Thoracic aorta (tissue), 2 donors: ENCODE measurements around the gene ATXN1. TPM values are rescaled to one million over a fixed set of nuclear protein-coding genes. Genes with fewer than 3 reads are reported as not detected.
"Not testable (repeated sequence)": the region's sequence is repeated elsewhere in the genome, so short reads cannot be mapped to it uniquely, and the experiment has no call there.

ENCODE experiments used
- ATAC-seq: fragments of 150-250 bp; one replicate; pipeline ENCODE4 v1.8.0; 2017; ENCODE audit warnings: low read depth; ENCODE audit not compliant: insufficient number of reproducible peaks, low FRiP score
- DNase-seq: peaks from one replicate; pipeline ENCODE4 v3.0.0-alpha.2; 2020; ENCODE audit warnings: low spot score
- H3K27ac ChIP-seq, 2 donors: fragments of 200-600 bp; sonication (generic); 1 replicate in 1 of 2; 2 replicates in 1 of 2; pipeline ENCODE4 v1.5.1; 2016; ENCODE audit warnings: mild to moderate bottlenecking in 2 of 2, moderate library complexity in 2 of 2
- H3K27me3 ChIP-seq: fragments of 200-600 bp; sonication (generic); replicated peaks from 2 replicates; pipeline ENCODE4 v1.6.0; 2016; ENCODE audit warnings: mild to moderate bottlenecking; ENCODE audit not compliant: insufficient read depth
- H3K36me3 ChIP-seq: fragments of 200-600 bp; sonication (generic); one replicate; pipeline ENCODE4 v1.5.1; 2016
- H3K4me1 ChIP-seq, 2 donors: fragments of 200-600 bp; sonication (generic); 1 replicate in 1 of 2; 2 replicates in 1 of 2; pipeline versions ENCODE4 v1.5.1 to v1.6.0; 2016; ENCODE audit warnings: low read depth in 2 of 2, mild to moderate bottlenecking in 1 of 2; ENCODE audit not compliant: control insufficient read depth in 1 of 2
- H3K4me3 ChIP-seq: fragments of 200-600 bp; sonication (generic); 2 replicates; pipeline ENCODE4 v1.5.1; 2016; ENCODE audit warnings: mild to moderate bottlenecking
- H3K9me3 ChIP-seq: fragments of 200-600 bp; sonication (generic); 2 replicates; pipeline ENCODE4 v1.5.1; 2016
- total RNA-seq, 2 donors: library from RNA; depleted of rRNA; stranded (reverse); fragments of >200 nt; gene quantifications; one replicate each; pipeline versions ENCODE4 v1.1.0 to v1.2.3, GENCODE V29; 2016
- TF ChIP-seq, protein P1 (sequence below): fragments of 200-600 bp; sonication (generic); IDR thresholded peaks from one replicate; pipeline ENCODE4 v1.5.1; 2019; ENCODE audit warnings: antibody characterized with exemption

Gene ATXN1
- total RNA-seq, 2 donors from 2014 or later, result 59.8 to 62.4 TPM

DNA sequence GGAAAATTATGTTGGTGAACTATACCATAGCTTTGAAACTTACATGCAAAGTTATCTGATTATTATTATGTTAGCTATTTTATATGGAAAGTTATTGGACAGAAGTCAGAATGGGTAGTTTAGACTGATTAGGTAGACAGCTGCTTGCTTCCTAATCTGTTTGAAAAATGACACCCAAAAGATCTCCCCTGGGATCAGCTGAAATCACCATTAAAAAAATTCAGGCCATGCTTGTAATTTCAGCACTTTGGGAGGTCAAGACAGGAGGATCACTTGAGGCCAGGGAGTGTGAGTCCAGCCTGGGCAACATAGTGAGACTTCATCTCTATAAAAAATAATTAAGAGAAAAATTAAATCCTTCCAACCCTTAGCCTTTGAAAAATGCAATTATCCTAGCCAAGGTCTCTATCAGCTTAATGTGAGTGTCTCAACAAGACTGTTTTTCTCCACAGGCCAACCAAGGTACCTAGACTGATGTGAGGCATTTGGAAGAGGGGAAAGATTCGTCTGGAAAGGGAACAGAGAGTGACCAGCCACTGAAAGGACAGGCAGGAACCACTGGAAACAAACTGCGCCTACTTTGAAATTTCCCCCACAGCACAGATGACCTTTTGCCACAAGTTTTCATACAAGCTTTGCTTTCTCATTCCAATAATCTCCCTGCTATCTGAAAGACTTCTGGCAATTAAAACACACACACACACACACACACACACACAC, 290.6 kb downstream of the ATXN1 start:
- H3K4me1 ChIP-seq, result peaks cover 14 to 28% of the 10 kb centered on the region in 2 donors
- H3K27ac ChIP-seq, result no peak overlapping the region
- no peaks in the 10 kb centered on the region for H3K9me3 ChIP-seq
- TF ChIP-seq, protein P1, sequence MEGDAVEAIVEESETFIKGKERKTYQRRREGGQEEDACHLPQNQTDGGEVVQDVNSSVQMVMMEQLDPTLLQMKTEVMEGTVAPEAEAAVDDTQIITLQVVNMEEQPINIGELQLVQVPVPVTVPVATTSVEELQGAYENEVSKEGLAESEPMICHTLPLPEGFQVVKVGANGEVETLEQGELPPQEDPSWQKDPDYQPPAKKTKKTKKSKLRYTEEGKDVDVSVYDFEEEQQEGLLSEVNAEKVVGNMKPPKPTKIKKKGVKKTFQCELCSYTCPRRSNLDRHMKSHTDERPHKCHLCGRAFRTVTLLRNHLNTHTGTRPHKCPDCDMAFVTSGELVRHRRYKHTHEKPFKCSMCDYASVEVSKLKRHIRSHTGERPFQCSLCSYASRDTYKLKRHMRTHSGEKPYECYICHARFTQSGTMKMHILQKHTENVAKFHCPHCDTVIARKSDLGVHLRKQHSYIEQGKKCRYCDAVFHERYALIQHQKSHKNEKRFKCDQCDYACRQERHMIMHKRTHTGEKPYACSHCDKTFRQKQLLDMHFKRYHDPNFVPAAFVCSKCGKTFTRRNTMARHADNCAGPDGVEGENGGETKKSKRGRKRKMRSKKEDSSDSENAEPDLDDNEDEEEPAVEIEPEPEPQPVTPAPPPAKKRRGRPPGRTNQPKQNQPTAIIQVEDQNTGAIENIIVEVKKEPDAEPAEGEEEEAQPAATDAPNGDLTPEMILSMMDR, result no peak
- H3K36me3 ChIP-seq, result no peaks in the 10 kb centered on the region
- ATAC-seq, result no peak
- no peak overlapping the region for H3K4me3 ChIP-seq
- no peak for DNase-seq
- no peaks in the 10 kb centered on the region for H3K27me3 ChIP-seq

- H3K36me3 ChIP-seq, result no peaks in the 10 kb centered on the region
- peaks cover 14 to 28% of the 10 kb centered on the region in 2 donors for H3K4me1 ChIP-seq
- H3K27me3 ChIP-seq, result no peaks in the 10 kb centered on the region
- no peaks in the 10 kb centered on the region for H3K9me3 ChIP-seq
- ATAC-seq (no peak), DNase-seq (no peak)
- TF ChIP-seq, protein P1, result no peak
- H3K27ac ChIP-seq, result no peak overlapping the region
- H3K4me3 ChIP-seq, result no peak overlapping the region
Observed at GRCh38 chr6:16468991-16469615, 292.2 kb downstream of the ATXN1 start.

- no peaks in the 10 kb centered on the region for H3K36me3 ChIP-seq
- ATAC-seq (no peak), DNase-seq (no peak)
- no peak overlapping the region for H3K27ac ChIP-seq
- TF ChIP-seq, protein P1, result no peak
- H3K9me3 ChIP-seq, result no peaks in the 10 kb centered on the region
- H3K27me3 ChIP-seq, result no peaks in the 10 kb centered on the region
- no peak overlapping the region for H3K4me3 ChIP-seq
- peaks cover under 1 to 7% of the 10 kb centered on the region in 2 donors for H3K4me1 ChIP-seq
Observed at GRCh38 chr6:16466800-16467553, 294.3 kb downstream of the ATXN1 start.

GRCh38 chr6:16464045-16464444, 297.2 kb downstream of the ATXN1 start:
- Histone ChIP-seq H3K36me3 (no peaks in the 10 kb centered on the region), H3K4me3 (no peak overlapping the region), H3K27me3 (no peaks in the 10 kb centered on the region), H3K4me1 (no peaks in the 10 kb centered on the region), H3K27ac (no peak overlapping the region), H3K9me3 (no peaks in the 10 kb centered on the region)
- ATAC-seq, result no peak
- TF ChIP-seq, protein P1, result no peak
- no peak for DNase-seq

- not testable (repeated sequence) for H3K27ac ChIP-seq, H3K36me3 ChIP-seq, H3K4me3 ChIP-seq, H3K4me1 ChIP-seq, H3K27me3 ChIP-seq, ATAC-seq, DNase-seq, H3K9me3 ChIP-seq
Observed at GRCh38 chr6:16463246-16463645, 298.0 kb downstream of the ATXN1 start.
